B cell (primary cell): ENCODE results near the gene CBX7. TPM values are rescaled to one million over a fixed set of nuclear protein-coding genes. Genes with fewer than 3 reads are reported as not detected.

ENCODE experiments used
- ATAC-seq: fragments of 200-7000 bp; cut with Tn5 transposase; one replicate; pipeline ENCODE4 v1.10.0; 2021; ENCODE audit warnings: low read depth, mild to moderate bottlenecking, moderate number of reproducible peaks, moderate library complexity
- CTCF ChIA-PET: fragments of 350-600 bp; sonication (Branson Sonifier 250); formaldehyde crosslinking; loops from one replicate; lab custom pipeline; 2021; ENCODE audit warnings: antibody characterized with exemption, inconsistent platforms; lab: Charles Lee
- POLR2A ChIA-PET: fragments of 350-600 bp; sonication (Branson Sonifier 250); formaldehyde crosslinking; loops from one replicate; lab custom pipeline; 2021; ENCODE audit warnings: antibody characterized with exemption; lab: Charles Lee
- DNase-seq: peaks from one replicate; pipeline ENCODE4 v3.0.0; 2013
- H2AFZ ChIP-seq: 2 replicates; pipeline ENCODE4 v1.6.1; 2012; ENCODE audit warnings: mild to moderate bottlenecking, low read depth, low read length; ENCODE audit not compliant: insufficient read depth, poor library complexity, severe bottlenecking
- H3K27ac ChIP-seq, 2 donors: 1 replicate in 1 of 2; 2 replicates in 1 of 2; pipeline ENCODE4 v1.5.1; 2012 to 2013; ENCODE audit warnings: low read length in 2 of 2, mild to moderate bottlenecking in 2 of 2, moderate library complexity in 1 of 2
- H3K27me3 ChIP-seq, 4 experiments: fragments of 200-600 bp in 1 of 4; sonication (generic) in 1 of 4; replicated peaks in 1 of 4; 1 replicate in 2 of 4; 2 replicates in 2 of 4; pipeline versions ENCODE4 v1.6.1 to v1.7.0; 2013 to 2016; ENCODE audit warnings: low read length in 3 of 4, mild to moderate bottlenecking in 2 of 4, mixed read lengths in 1 of 4, moderate library complexity in 1 of 4; ENCODE audit not compliant: insufficient read depth in 4 of 4, control insufficient read depth in 3 of 4; ENCODE audit errors: control extremely low read depth in 1 of 4
- H3K36me3 ChIP-seq, 2 experiments: replicated peaks in 1 of 2; 1 replicate in 1 of 2; 2 replicates in 1 of 2; pipeline versions ENCODE4 v1.6.1 to v1.7.1; 2013; ENCODE audit warnings: low read length in 1 of 2; ENCODE audit not compliant: insufficient read depth in 2 of 2, control insufficient read depth in 1 of 2; ENCODE audit errors: control extremely low read depth in 1 of 2, extremely low read depth in 1 of 2
- H3K4me1 ChIP-seq, 2 donors: fragments of 200-600 bp in 1 of 2; sonication (generic) in 1 of 2; 1 replicate in 1 of 2; 2 replicates in 1 of 2; pipeline versions ENCODE4 v1.5.1 to v1.6.1; 2013 to 2017; ENCODE audit warnings: low read length in 2 of 2; ENCODE audit not compliant: control insufficient read depth in 2 of 2, insufficient read depth in 2 of 2
- H3K4me2 ChIP-seq: replicated peaks from 2 replicates; pipeline ENCODE3; 2012; ENCODE audit warnings: mild to moderate bottlenecking, low read depth, low read length; ENCODE audit not compliant: poor library complexity, severe bottlenecking
- H3K4me3 ChIP-seq, 5 experiments: fragments of 200-600 bp in 1 of 5; sonication (generic) in 1 of 5; 1 replicate in 3 of 5; 2 replicates in 2 of 5; pipeline versions ENCODE4 v1.5.1 to v1.7.0; 2011 to 2016; ENCODE audit warnings: low read length in 4 of 5, mild to moderate bottlenecking in 4 of 5, low read depth in 2 of 5, control low read depth in 1 of 5, moderate library complexity in 1 of 5; ENCODE audit not compliant: insufficient read depth in 1 of 5; ENCODE audit errors: control extremely low read depth in 1 of 5, extremely low read depth in 1 of 5
- H3K79me2 ChIP-seq: fragments of 200-600 bp; sonication (generic); one replicate; pipeline ENCODE4 v1.6.0; 2016; ENCODE audit warnings: low read length; ENCODE audit not compliant: control insufficient read depth, insufficient read depth
- H3K9ac ChIP-seq: fragments of 200-600 bp; sonication (generic); 2 replicates; pipeline ENCODE4 v1.6.1; 2017; ENCODE audit warnings: mild to moderate bottlenecking, low read length, moderate library complexity
- H3K9me3 ChIP-seq, 3 donors: one replicate each; pipeline versions ENCODE4 v1.6.1 to v1.7.1; 2013; ENCODE audit warnings: low read length in 2 of 3; ENCODE audit not compliant: control insufficient read depth in 2 of 3, insufficient read depth in 1 of 3; ENCODE audit errors: control extremely low read depth in 1 of 3
- H4K20me1 ChIP-seq: 2 replicates; pipeline ENCODE4 v1.6.0; 2012; ENCODE audit warnings: mild to moderate bottlenecking, low read length; ENCODE audit not compliant: insufficient read depth, control insufficient read depth, poor library complexity, severe bottlenecking
- H3K27ac Mint-ChIP-seq: one replicate; pipeline ENCODE4 v1.8.0; 2021; ENCODE audit warnings: mixed read lengths
- H3K27me3 Mint-ChIP-seq: one replicate; pipeline ENCODE4 v1.8.0; 2021; ENCODE audit warnings: mixed read lengths
- H3K4me1 Mint-ChIP-seq: one replicate; pipeline ENCODE4 v1.8.0; 2021; ENCODE audit warnings: mixed read lengths
- H3K4me3 Mint-ChIP-seq: one replicate; pipeline ENCODE4 v1.8.0; 2021; ENCODE audit warnings: mixed read lengths
- H3K9me3 Mint-ChIP-seq: one replicate; pipeline ENCODE4 v1.8.0; 2022; ENCODE audit warnings: mixed read lengths; ENCODE audit not compliant: insufficient read depth
- CTCF ChIP-seq: fragments of 200-600 bp; IDR thresholded peaks from one replicate; pipeline ENCODE4 v1.8.0; 2022; ENCODE audit warnings: antibody characterized with exemption, mild to moderate bottlenecking
- EZH2 ChIP-seq: IDR thresholded peaks from 2 replicates; pipeline ENCODE4 v1.6.1; 2012; ENCODE audit warnings: borderline replicate concordance, low read depth, mild to moderate bottlenecking, moderate library complexity, low read length; ENCODE audit not compliant: insufficient read depth, poor library complexity, severe bottlenecking
- WGBS: methylation state at CpG from one replicate; pipeline ENCODE4 v1.1.5; 2013; ENCODE audit warnings: missing lambda C conversion rate; ENCODE audit not compliant: insufficient coverage; 5-methylcytosine and 5-hydroxymethylcytosine counted together
- intact Hi-C: fragments of 100-400 bp; cut with micrococcal nuclease; formaldehyde crosslinking; loops from one replicate; pipeline ENCODE4 v1.10.0; 2022
- polyA plus RNA-seq: library from polyadenylated mRNA; depleted of rRNA; stranded (reverse); fragments of >200 nt; gene quantifications from 2 replicates; pipeline ENCODE4 v1.2.3, GENCODE V29; 2012
- total RNA-seq, 2 donors: library from RNA; stranded (reverse); fragments of 120-200 nt in 1 of 2; gene quantifications; 1 replicate in 1 of 2; 2 replicates in 1 of 2; pipeline versions ENCODE4 v1.2.3 to v1.2.4, GENCODE V29; 2013 to 2022

CBX7 gene
- total and polyA plus RNA-seq, 2 donors (not counting 1 experiment from before 2014, with no cell fraction given): 83.6 to 141 TPM

GRCh38 chr22:39136317-39136716, 16.2 kb downstream of the CBX7 start:
- CTCF ChIA-PET: interaction anchor here (1.1 to 1.8 kb wide), 4 partner anchors 13 to 393 kb away, joined by 3 to 7 read pairs (median 5); no protein-coding TSS in a partner anchor
- H3K36me3 ChIP-seq: peaks cover 0 to 42% of the 10 kb centered on the region in 2 experiments
- POLR2A ChIA-PET: no interaction called here

More at GRCh38 chr22:39136317-39136716, 16.2 kb downstream of the CBX7 start:
- Mint-ChIP-seq H3K27ac (no peak overlapping the region), H3K4me3 (no peak overlapping the region), H3K4me1 (peaks cover 1% of the 10 kb centered on the region), H3K27me3 (no peaks in the 10 kb centered on the region), H3K9me3 (no peaks in the 10 kb centered on the region)
- H3K4me1 ChIP-seq: no peaks in the 10 kb centered on the region
- no peak overlapping the region for H2AFZ ChIP-seq
- H3K27ac ChIP-seq: no peak overlapping the region
- intact Hi-C loops: no loop called here
- H3K9ac ChIP-seq: no peak overlapping the region
- 93% methylated on average over 8 of the region's 8 CpGs for WGBS
- no peak overlapping the region for H3K4me2 ChIP-seq
- no peaks in the 10 kb centered on the region for H3K27me3 ChIP-seq
- no peaks in the 10 kb centered on the region for H3K9me3 ChIP-seq
- ATAC-seq: no peak
- H4K20me1 ChIP-seq: peaks cover 67% of the 10 kb centered on the region
- no peak for TF ChIP-seq CTCF
- no peak for TF ChIP-seq EZH2
- H3K4me3 ChIP-seq: no peak overlapping the region
- H3K79me2 ChIP-seq: peaks cover 10% of the 10 kb centered on the region
- no peak for DNase-seq
